IMR-90 (cell line): Measurements from ENCODE around the gene KCNK10. TPM values are rescaled to one million over a fixed set of nuclear protein-coding genes. Genes with fewer than 3 reads are reported as not detected.

Experiments used
- ATAC-seq: fragments of 200-7000 bp; cut with Tn5 transposase; 2 replicates; pipeline ENCODE4 v1.9.1; 2020; ENCODE audit warnings: low read depth, mild to moderate bottlenecking, moderate library complexity
- BruUV-seq: library from RNA; stranded (reverse); fragments of 400-500 nt; replicated peaks from 2 replicates; lab custom pipeline; 2021; lab: Mats Ljungman, UMichigan
- CTCF ChIA-PET: fragments of 300-600 bp; formaldehyde crosslinking; extraction: SDS; loops from one replicate; lab custom pipeline; 2021; ENCODE audit warnings: antibody characterized with exemption; lab: Yijun Ruan, JAX
- POLR2A ChIA-PET: fragments of 300-600 bp; sonication (Branson Sonifier 250); formaldehyde crosslinking; loops from one replicate; lab custom pipeline; 2022; ENCODE audit warnings: antibody characterized with exemption; ENCODE audit not compliant: unreplicated experiment; lab: Charles Lee
- DNase-seq: peaks from one replicate; pipeline ENCODE4 v3.0.0; 2013
- H2AFZ ChIP-seq: replicated peaks from 2 replicates; pipeline ENCODE3; 2013; ENCODE audit warnings: low read length, mild to moderate bottlenecking; ENCODE audit not compliant: poor library complexity
- H2AK5ac ChIP-seq: 2 replicates; pipeline ENCODE4 v1.6.1; 2013; ENCODE audit warnings: low read depth, low read length, inconsistent platforms
- H2AK9ac ChIP-seq: replicated peaks from 2 replicates; pipeline ENCODE3; 2013; ENCODE audit warnings: mild to moderate bottlenecking, low read depth, low read length, moderate library complexity; ENCODE audit not compliant: poor library complexity
- H2BK120ac ChIP-seq: 2 replicates; pipeline ENCODE4 v1.6.1; 2013; ENCODE audit warnings: low read depth, low read length, inconsistent platforms
- H2BK15ac ChIP-seq: 3 replicates; pipeline ENCODE4 v1.6.1; 2013; ENCODE audit warnings: low read depth, low read length, inconsistent platforms
- H2BK20ac ChIP-seq: 2 replicates; pipeline ENCODE4 v1.6.1; 2013; ENCODE audit warnings: low read depth, mild to moderate bottlenecking, inconsistent platforms, low read length, moderate library complexity
- H2BK5ac ChIP-seq: 2 replicates; pipeline ENCODE4 v1.6.1; 2013; ENCODE audit warnings: mild to moderate bottlenecking, low read depth, low read length, inconsistent platforms; ENCODE audit not compliant: poor library complexity, severe bottlenecking
- H3K14ac ChIP-seq: replicated peaks from 2 replicates; pipeline ENCODE4 v1.6.1; 2013; ENCODE audit warnings: low read depth, low read length, inconsistent platforms
- H3K18ac ChIP-seq: 2 replicates; pipeline ENCODE4 v1.6.1; 2013; ENCODE audit warnings: low read depth, low read length, control low read depth
- H3K23ac ChIP-seq: 2 replicates; pipeline ENCODE4 v1.6.1; 2013; ENCODE audit warnings: low read depth, low read length, inconsistent platforms
- H3K27ac ChIP-seq: 2 replicates; pipeline ENCODE4 v1.5.1; 2013; ENCODE audit warnings: mild to moderate bottlenecking, control low read depth, low read length; ENCODE audit not compliant: insufficient read depth
- H3K27me3 ChIP-seq: 2 replicates; pipeline ENCODE4 v1.6.1; 2013; ENCODE audit warnings: low read length; ENCODE audit not compliant: control insufficient read depth, insufficient read depth
- H3K36me3 ChIP-seq: 2 replicates; pipeline ENCODE4 v1.6.1; 2013; ENCODE audit warnings: low read length, mixed read lengths; ENCODE audit not compliant: control insufficient read depth, insufficient read depth
- H3K4ac ChIP-seq: 2 replicates; pipeline ENCODE4 v1.6.1; 2013; ENCODE audit warnings: low read depth, low read length, inconsistent platforms
- H3K4me1 ChIP-seq: 2 replicates; pipeline ENCODE4 v1.6.1; 2013; ENCODE audit warnings: low read length, mixed read lengths; ENCODE audit not compliant: control insufficient read depth, insufficient read depth
- H3K4me2 ChIP-seq: 2 replicates; pipeline ENCODE4 v1.6.1; 2013; ENCODE audit warnings: low read depth, mild to moderate bottlenecking, control low read depth, low read length, moderate library complexity
- H3K4me3 ChIP-seq: 2 replicates; pipeline ENCODE4 v1.5.1; 2013; ENCODE audit warnings: low read depth, mild to moderate bottlenecking, control low read depth, low read length, moderate library complexity; ENCODE audit not compliant: insufficient read depth
- H3K56ac ChIP-seq: 2 replicates; pipeline ENCODE4 v1.6.1; 2013; ENCODE audit warnings: low read length, inconsistent platforms; ENCODE audit not compliant: insufficient read depth; ENCODE audit errors: extremely low read depth
- H3K79me1 ChIP-seq, 2 experiments: 2 replicates each; pipeline ENCODE4 v1.6.1; 2013; ENCODE audit warnings: low read length in 2 of 2, inconsistent platforms in 1 of 2, low read depth in 1 of 2
- H3K9ac ChIP-seq: 2 replicates; pipeline ENCODE4 v1.6.1; 2013; ENCODE audit warnings: low read depth, low read length, control low read depth
- H3K9me1 ChIP-seq: 2 replicates; pipeline ENCODE4 v1.6.1; 2013; ENCODE audit warnings: low read length, inconsistent platforms; ENCODE audit not compliant: insufficient read depth
- H3K9me3 ChIP-seq: 2 replicates; pipeline ENCODE4 v1.6.1; 2013; ENCODE audit warnings: low read length; ENCODE audit not compliant: control insufficient read depth, insufficient read depth
- H4K20me1 ChIP-seq: 2 replicates; pipeline ENCODE4 v1.6.1; 2013; ENCODE audit warnings: low read length, inconsistent platforms; ENCODE audit not compliant: insufficient read depth
- H4K5ac ChIP-seq: 2 replicates; pipeline ENCODE4 v1.6.1; 2013; ENCODE audit warnings: mild to moderate bottlenecking, low read depth, low read length, control low read depth
- H4K8ac ChIP-seq, 2 experiments: 2 replicates each; pipeline ENCODE4 v1.6.1; 2013; ENCODE audit warnings: low read depth in 2 of 2, low read length in 2 of 2, control low read depth in 1 of 2, inconsistent platforms in 1 of 2
- H4K91ac ChIP-seq: 2 replicates; pipeline ENCODE4 v1.6.1; 2013; ENCODE audit warnings: low read depth, low read length, inconsistent platforms; ENCODE audit not compliant: insufficient read depth
- BHLHE40 ChIP-seq: fragments of 150-350 bp; IDR thresholded peaks from 2 replicates; pipeline ENCODE4 v1.6.1; 2016; ENCODE audit warnings: mild to moderate bottlenecking, low read depth, low read length
- CEBPB ChIP-seq: IDR thresholded peaks from 2 replicates; pipeline ENCODE4 v1.6.1; 2012; ENCODE audit warnings: low read depth, low read length, improper control_type of control experiment
- CHD1 ChIP-seq: IDR thresholded peaks from 2 replicates; pipeline ENCODE4 v1.6.1; 2012; ENCODE audit warnings: low read depth, low read length, improper control_type of control experiment
- FOS ChIP-seq: fragments of 150-350 bp; IDR thresholded peaks from 2 replicates; pipeline ENCODE4 v1.6.1; 2016; ENCODE audit warnings: low read depth, low read length
- MAFK ChIP-seq: IDR thresholded peaks from 2 replicates; pipeline ENCODE4 v1.6.1; 2012; ENCODE audit warnings: low read depth, low read length, improper control_type of control experiment
- MAZ ChIP-seq: IDR thresholded peaks from 2 replicates; pipeline ENCODE4 v1.6.1; 2012; ENCODE audit warnings: low read depth, mild to moderate bottlenecking, low read length, improper control_type of control experiment, moderate library complexity, borderline replicate concordance
- MXI1 ChIP-seq: IDR thresholded peaks from 2 replicates; pipeline ENCODE4 v1.6.1; 2012; ENCODE audit warnings: low read depth, mild to moderate bottlenecking, low read length, moderate library complexity, borderline replicate concordance
- NFE2L2 ChIP-seq: fragments of 150-350 bp; IDR thresholded peaks from 2 replicates; pipeline ENCODE4 v1.6.1; 2016; ENCODE audit warnings: low read depth, mild to moderate bottlenecking, low read length
- POLR2A ChIP-seq: IDR thresholded peaks from 2 replicates; pipeline ENCODE4 v1.6.1; 2012; ENCODE audit warnings: mild to moderate bottlenecking, low read depth, low read length
- RAD21 ChIP-seq: IDR thresholded peaks from 2 replicates; pipeline ENCODE4 v1.6.1; 2012; ENCODE audit warnings: low read length, improper control_type of control experiment
- RCOR1 ChIP-seq: IDR thresholded peaks from 2 replicates; pipeline ENCODE4 v1.6.1; 2012; ENCODE audit warnings: mild to moderate bottlenecking, low read length, improper control_type of control experiment; ENCODE audit not compliant: insufficient replicate concordance
- RFX5 ChIP-seq: IDR thresholded peaks from 2 replicates; pipeline ENCODE4 v1.8.0; 2012; ENCODE audit warnings: low read depth, mild to moderate bottlenecking, low read length, moderate library complexity
- SMC3 ChIP-seq: fragments of 150-350 bp; IDR thresholded peaks from 2 replicates; pipeline ENCODE4 v1.6.1; 2016; ENCODE audit warnings: low read depth, mild to moderate bottlenecking, antibody characterized with exemption, low read length, moderate library complexity
- WGBS, 2 experiments: methylation state at CpG; one replicate each; pipeline versions ENCODE4 v1.1.5 to v1.1.7; 2013; ENCODE audit warnings: missing lambda C conversion rate in 2 of 2; ENCODE audit not compliant: insufficient read length in 1 of 2; ENCODE audit errors: extremely low coverage in 2 of 2; 5-methylcytosine and 5-hydroxymethylcytosine counted together
- dilution Hi-C: fragments of 300-500 bp; cut with HindIII; formaldehyde crosslinking; loops from one replicate; pipeline ENCODE4 v1.14.3; 2018; ENCODE audit warnings: low sequenced_read_pairs; ENCODE audit not compliant: unreplicated experiment
- in situ Hi-C: fragments of 300-500 bp; cut with MboI; formaldehyde crosslinking; loops from 3 replicates; pipeline ENCODE4 v1.14.3; 2019; ENCODE audit warnings: low sequenced_read_pairs, inconsistent platforms, mixed read lengths
- intact Hi-C: fragments of 100-400 bp; cut with micrococcal nuclease; formaldehyde crosslinking; loops from 2 replicates; pipeline ENCODE4 v1.10.0; 2022
- polyA plus RNA-seq, 3 experiments: library from polyadenylated mRNA; depleted of rRNA; stranded (reverse); fragments of >200 nt; gene quantifications; 2 replicates each; pipeline ENCODE4 v1.2.3, GENCODE V29; 2012; ENCODE audit warnings: low replicate concordance in 1 of 3
- total RNA-seq: library from RNA; depleted of rRNA; stranded (reverse); fragments of >200 nt; gene quantifications from 2 replicates; pipeline ENCODE4 v1.2.3, GENCODE V29; 2012
- TF ChIP-seq, protein P1 (sequence below): fragments of 150-350 bp; IDR thresholded peaks from 2 replicates; pipeline ENCODE4 v1.6.1; 2017; ENCODE audit warnings: mild to moderate bottlenecking, antibody characterized with exemption, low read length, low read depth
- TF ChIP-seq, protein P2 (sequence below): fragments of 150-350 bp; IDR thresholded peaks from 2 replicates; pipeline ENCODE4 v1.6.1; 2016; ENCODE audit warnings: low read depth, mild to moderate bottlenecking, low read length, moderate library complexity, borderline replicate concordance
- TF ChIP-seq, protein P3 (sequence below): conservative IDR thresholded peaks from 2 replicates; pipeline ENCODE4 v1.5.1; 2012; ENCODE audit warnings: mild to moderate bottlenecking, low read depth, low read length, improper control_type of control experiment

The KCNK10 gene
- total and polyA plus RNA-seq, 2 of the 4 experiments (the other 2 are of a cell fraction), result not detected

DNA sequence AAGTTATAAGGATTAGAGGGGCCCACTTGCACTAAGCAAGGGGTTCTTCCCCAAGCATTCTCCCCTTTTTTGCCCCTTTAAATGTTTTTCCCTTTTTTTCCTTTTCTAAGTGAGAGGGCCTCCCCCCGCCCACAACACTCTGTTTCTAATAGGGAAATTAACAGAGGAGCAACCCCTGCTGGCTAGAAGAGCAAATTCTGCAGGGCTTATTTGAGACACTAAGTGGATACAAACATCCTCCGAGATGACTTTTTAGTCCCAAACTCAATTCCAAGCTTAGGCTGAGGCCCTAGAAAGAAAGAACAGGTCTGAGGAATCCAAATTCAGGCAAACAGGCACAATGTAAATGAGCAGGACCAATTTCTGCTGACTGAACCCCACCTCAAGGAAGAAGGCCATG, 179.3 kb downstream of the KCNK10 start:
- in situ Hi-C loops, result no loop called here
- POLR2A ChIA-PET, result no interaction called here
- no peak overlapping the region for H3K56ac ChIP-seq

More for the DNA sequence above, 179.3 kb downstream of the KCNK10 start:
- Histone ChIP-seq H2BK5ac (no peak overlapping the region), H2AK9ac (no peak overlapping the region), H3K79me1 (no peaks in the 10 kb centered on the region), H3K18ac (no peak overlapping the region), H2BK20ac (no peak overlapping the region), H3K23ac (no peak overlapping the region), H3K4me3 (no peak overlapping the region), H4K91ac (no peak overlapping the region), H3K36me3 (no peaks in the 10 kb centered on the region), H2AFZ (no peak overlapping the region), H4K5ac (no peak overlapping the region), H3K4me1 (no peaks in the 10 kb centered on the region), H3K9me1 (no peaks in the 10 kb centered on the region), H3K27ac (no peak overlapping the region), H3K9ac (no peak overlapping the region), H2AK5ac (no peak overlapping the region), H4K8ac (no peak overlapping the region), H4K20me1 (no peaks in the 10 kb centered on the region), H3K4me2 (no peak overlapping the region), H3K14ac (no peak overlapping the region), H3K4ac (no peak overlapping the region), H3K27me3 (no peaks in the 10 kb centered on the region), H2BK15ac (no peak overlapping the region), H2BK120ac (no peak overlapping the region), H3K9me3 (peaks cover 9% of the 10 kb centered on the region; the same call in 1 of the 2 replicates)
- BruUV-seq, result no TSS peak
- DNase-seq, result no peak
- no peak for TF ChIP-seq MAFK
- TF ChIP-seq, protein P1, sequence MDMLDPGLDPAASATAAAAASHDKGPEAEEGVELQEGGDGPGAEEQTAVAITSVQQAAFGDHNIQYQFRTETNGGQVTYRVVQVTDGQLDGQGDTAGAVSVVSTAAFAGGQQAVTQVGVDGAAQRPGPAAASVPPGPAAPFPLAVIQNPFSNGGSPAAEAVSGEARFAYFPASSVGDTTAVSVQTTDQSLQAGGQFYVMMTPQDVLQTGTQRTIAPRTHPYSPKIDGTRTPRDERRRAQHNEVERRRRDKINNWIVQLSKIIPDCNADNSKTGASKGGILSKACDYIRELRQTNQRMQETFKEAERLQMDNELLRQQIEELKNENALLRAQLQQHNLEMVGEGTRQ, result no peak
- no peak for TF ChIP-seq FOS
- no peak for TF ChIP-seq CEBPB
- no peak for TF ChIP-seq RAD21
- TF ChIP-seq RCOR1, result no peak
- TF ChIP-seq MAZ, result no peak
- no peak for TF ChIP-seq CHD1
- no peak for TF ChIP-seq BHLHE40
- no peak for TF ChIP-seq SMC3
- TF ChIP-seq POLR2A, result no peak
- TF ChIP-seq NFE2L2, result no peak
- TF ChIP-seq, protein P2, sequence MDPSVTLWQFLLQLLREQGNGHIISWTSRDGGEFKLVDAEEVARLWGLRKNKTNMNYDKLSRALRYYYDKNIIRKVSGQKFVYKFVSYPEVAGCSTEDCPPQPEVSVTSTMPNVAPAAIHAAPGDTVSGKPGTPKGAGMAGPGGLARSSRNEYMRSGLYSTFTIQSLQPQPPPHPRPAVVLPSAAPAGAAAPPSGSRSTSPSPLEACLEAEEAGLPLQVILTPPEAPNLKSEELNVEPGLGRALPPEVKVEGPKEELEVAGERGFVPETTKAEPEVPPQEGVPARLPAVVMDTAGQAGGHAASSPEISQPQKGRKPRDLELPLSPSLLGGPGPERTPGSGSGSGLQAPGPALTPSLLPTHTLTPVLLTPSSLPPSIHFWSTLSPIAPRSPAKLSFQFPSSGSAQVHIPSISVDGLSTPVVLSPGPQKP, result no peak
- TF ChIP-seq RFX5, result no peak
- no peak for TF ChIP-seq MXI1
- TF ChIP-seq, protein P3, sequence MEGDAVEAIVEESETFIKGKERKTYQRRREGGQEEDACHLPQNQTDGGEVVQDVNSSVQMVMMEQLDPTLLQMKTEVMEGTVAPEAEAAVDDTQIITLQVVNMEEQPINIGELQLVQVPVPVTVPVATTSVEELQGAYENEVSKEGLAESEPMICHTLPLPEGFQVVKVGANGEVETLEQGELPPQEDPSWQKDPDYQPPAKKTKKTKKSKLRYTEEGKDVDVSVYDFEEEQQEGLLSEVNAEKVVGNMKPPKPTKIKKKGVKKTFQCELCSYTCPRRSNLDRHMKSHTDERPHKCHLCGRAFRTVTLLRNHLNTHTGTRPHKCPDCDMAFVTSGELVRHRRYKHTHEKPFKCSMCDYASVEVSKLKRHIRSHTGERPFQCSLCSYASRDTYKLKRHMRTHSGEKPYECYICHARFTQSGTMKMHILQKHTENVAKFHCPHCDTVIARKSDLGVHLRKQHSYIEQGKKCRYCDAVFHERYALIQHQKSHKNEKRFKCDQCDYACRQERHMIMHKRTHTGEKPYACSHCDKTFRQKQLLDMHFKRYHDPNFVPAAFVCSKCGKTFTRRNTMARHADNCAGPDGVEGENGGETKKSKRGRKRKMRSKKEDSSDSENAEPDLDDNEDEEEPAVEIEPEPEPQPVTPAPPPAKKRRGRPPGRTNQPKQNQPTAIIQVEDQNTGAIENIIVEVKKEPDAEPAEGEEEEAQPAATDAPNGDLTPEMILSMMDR, result no peak
- no CpG with 5 or more reads among the region's 2 CpGs for WGBS, 2 experiments
- ATAC-seq, result no peak
- CTCF ChIA-PET, result no interaction called here
- dilution Hi-C loops (no loop called here), intact Hi-C loops (no loop called here)
